LNCaP clone FGC (cell line): ENCODE results near the gene AKAP8.
"Not testable (repeated sequence)": the region's sequence is repeated elsewhere in the genome, so short reads cannot be mapped to it uniquely, and the experiment has no call there.

Source experiments
- DNase-seq: peaks from one replicate; pipeline ENCODE4 v3.0.0-alpha.2; 2011; ENCODE audit warnings: low read depth
- H3K4me3 ChIP-seq: 2 replicates; pipeline ENCODE4 v1.5.1; 2011; ENCODE audit warnings: mild to moderate bottlenecking, low read depth, low read length, control low read depth
- CTCF ChIP-seq: IDR thresholded peaks from 2 replicates; pipeline ENCODE4 v1.5.1; 2012; ENCODE audit warnings: mild to moderate bottlenecking; ENCODE audit not compliant: control insufficient read depth, insufficient read depth; ENCODE audit errors: extremely low read depth

The AKAP8 gene

GRCh38 chr19:15368798-15369593, 10.6 kb downstream of the AKAP8 start:
- no peak overlapping the region for H3K4me3 ChIP-seq
- no peak for DNase-seq
- TF ChIP-seq CTCF = no peak

GRCh38 chr19:15368051-15368632, 11.4 kb downstream of the AKAP8 start:
- TF ChIP-seq CTCF = no peak
- no peak overlapping the region for H3K4me3 ChIP-seq
- no peak for DNase-seq

GRCh38 chr19:15367439-15367838, 12.1 kb downstream of the AKAP8 start:
- DNase-seq = no peak
- TF ChIP-seq CTCF = no peak

GRCh38 chr19:15365264-15365663, 14.3 kb downstream of the AKAP8 start:
- TF ChIP-seq CTCF = no peak
- H3K4me3 ChIP-seq = no peak overlapping the region
- no peak for DNase-seq

More at GRCh38 chr19:15367439-15367838, 12.1 kb downstream of the AKAP8 start:
- H3K4me3 ChIP-seq = no peak overlapping the region

GRCh38 chr19:15363791-15364190, 15.8 kb downstream of the AKAP8 start:
- not testable (repeated sequence) for H3K4me3 ChIP-seq, DNase-seq

- DNase-seq, H3K4me3 ChIP-seq: not testable (repeated sequence)
These were observed 16.5 kb downstream of the AKAP8 start for GRCh38 chr19:15363048-15363447.

GRCh38 chr19:15360015-15360414, 19.6 kb downstream of the AKAP8 start:
- DNase-seq, H3K4me3 ChIP-seq: not testable (repeated sequence)

GRCh38 chr19:15358918-15359317, 20.7 kb downstream of the AKAP8 start:
- no peak for TF ChIP-seq CTCF
- DNase-seq = no peak
- no peak overlapping the region for H3K4me3 ChIP-seq
